ENCODE measurements around the gene LRRC4C.

DNA sequence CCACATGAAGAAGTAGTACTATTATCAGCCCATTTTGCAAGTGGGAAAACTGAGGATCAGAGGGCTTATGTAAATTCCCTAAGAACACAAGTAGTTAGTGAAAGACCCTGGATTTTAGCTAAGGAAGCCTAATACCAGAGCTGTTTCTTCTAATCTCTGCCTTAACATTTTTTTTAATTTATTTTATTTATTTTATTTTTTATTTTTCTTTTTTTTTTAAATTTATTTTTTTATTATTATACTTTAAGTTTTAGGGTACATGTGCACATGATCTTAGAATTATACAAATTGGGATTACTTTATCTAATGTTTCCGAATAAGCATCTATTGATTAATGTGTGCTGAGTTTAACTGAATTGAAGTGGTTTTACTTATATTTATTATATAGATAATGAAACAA is 1015.3 kb downstream of the LRRC4C start:
- TF ChIP-seq, protein P1, sequence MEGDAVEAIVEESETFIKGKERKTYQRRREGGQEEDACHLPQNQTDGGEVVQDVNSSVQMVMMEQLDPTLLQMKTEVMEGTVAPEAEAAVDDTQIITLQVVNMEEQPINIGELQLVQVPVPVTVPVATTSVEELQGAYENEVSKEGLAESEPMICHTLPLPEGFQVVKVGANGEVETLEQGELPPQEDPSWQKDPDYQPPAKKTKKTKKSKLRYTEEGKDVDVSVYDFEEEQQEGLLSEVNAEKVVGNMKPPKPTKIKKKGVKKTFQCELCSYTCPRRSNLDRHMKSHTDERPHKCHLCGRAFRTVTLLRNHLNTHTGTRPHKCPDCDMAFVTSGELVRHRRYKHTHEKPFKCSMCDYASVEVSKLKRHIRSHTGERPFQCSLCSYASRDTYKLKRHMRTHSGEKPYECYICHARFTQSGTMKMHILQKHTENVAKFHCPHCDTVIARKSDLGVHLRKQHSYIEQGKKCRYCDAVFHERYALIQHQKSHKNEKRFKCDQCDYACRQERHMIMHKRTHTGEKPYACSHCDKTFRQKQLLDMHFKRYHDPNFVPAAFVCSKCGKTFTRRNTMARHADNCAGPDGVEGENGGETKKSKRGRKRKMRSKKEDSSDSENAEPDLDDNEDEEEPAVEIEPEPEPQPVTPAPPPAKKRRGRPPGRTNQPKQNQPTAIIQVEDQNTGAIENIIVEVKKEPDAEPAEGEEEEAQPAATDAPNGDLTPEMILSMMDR (IDR thresholded peaks at IDR 0.05): no peak
- no peak for TF ChIP-seq ZFX (IDR thresholded peaks at IDR 0.05; ENCODE audit: borderline replicate concordance)

Data from 22Rv1 (cell line).